Measurements from ENCODE around the gene RAB42.
"Not testable (repeated sequence)": the region's sequence is repeated elsewhere in the genome, so short reads cannot be mapped to it uniquely, and the experiment has no call there.

The RAB42 gene

DNA sequence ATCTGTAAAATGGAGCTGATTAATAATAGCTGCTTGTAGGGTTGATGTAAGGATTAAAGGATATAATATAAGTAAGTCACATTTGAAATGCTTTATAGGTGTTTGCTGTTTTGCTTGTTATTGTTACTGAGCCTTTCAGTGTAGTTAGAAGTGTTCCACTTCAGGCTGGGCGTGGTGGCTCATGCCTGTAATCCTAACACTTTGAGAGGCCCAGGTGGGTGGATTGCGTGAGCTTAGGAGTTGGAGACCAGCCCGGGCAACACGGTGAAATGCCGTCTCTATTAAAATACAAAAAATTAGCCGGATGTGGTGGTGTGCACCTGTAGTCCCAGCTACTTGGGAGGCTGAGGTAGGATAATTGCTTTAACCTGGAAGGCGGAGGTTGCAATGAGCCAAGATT is 27.0 kb upstream of the RAB42 start:
- H3K27ac ChIP-seq: no peak overlapping the region
- no peak for TF ChIP-seq CTCF (conservative IDR thresholded peaks at IDR 0.05)

GRCh38 chr1:28565726-28566125 is 26.3 kb upstream of the RAB42 start:
- no peak for TF ChIP-seq CTCF (conservative IDR thresholded peaks at IDR 0.05)
- no peak overlapping the region for H3K27ac ChIP-seq

GRCh38 chr1:28566931-28567330 is 25.1 kb upstream of the RAB42 start:
- no peak for TF ChIP-seq CTCF (conservative IDR thresholded peaks at IDR 0.05)
- H3K27ac ChIP-seq: no peak overlapping the region

- no peak overlapping the region for H3K27ac ChIP-seq
- TF ChIP-seq CTCF (conservative IDR thresholded peaks at IDR 0.05): no peak
Measured at GRCh38 chr1:28571911-28572310, 20.2 kb upstream of the RAB42 start.

GRCh38 chr1:28572891-28573290 is 19.2 kb upstream of the RAB42 start:
- not testable (repeated sequence) for H3K27ac ChIP-seq

DNA sequence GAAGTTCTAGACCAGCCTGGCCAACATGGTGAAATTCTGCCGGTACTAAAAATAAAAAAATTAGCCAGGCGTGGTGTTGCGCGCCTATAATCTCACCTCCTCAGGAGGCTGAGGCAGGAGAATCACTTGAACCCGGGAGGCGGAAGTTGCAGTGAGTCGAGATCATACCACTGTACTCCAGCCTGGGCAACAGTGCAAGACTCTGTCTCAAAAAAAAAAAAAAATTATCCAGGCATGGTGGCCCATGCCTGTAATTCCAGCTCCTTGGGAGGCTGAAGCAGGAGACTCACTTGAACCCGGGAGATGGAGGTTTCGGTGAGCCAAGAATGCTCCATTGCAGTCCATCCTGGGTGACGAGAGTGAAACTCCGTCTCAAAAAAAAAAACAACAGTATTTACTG is 18.5 kb upstream of the RAB42 start:
- TF ChIP-seq CTCF (conservative IDR thresholded peaks at IDR 0.05): no peak

DNA sequence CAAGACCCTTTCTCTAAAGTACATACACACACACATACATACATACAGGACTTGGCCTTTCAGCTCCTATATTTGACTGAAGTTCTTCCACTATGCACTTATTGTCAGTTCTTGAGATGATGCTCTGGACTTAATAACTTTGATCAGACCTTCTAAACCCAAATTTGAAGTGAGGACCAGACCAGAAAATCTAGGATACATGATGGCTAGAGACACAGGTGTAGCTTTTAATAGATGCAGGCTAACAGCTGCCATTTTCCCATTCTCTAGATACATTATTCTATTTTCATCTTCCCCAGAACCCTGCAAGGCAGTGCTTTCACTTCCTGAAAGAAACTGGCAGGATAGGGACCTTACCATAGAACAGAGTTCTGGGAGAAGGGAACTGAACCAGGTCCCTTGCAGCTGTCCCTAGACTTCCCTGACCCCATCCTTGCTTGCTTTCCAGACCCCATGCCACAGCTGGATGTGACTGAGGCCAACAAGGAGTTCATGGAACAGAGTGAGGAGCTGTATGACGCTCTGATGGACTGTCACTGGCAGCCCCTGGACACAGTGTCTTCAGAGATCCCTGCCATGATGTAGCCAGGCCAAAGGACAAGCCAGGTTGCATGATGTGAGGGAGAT is 14.9 kb upstream of the RAB42 start:
- no peak for TF ChIP-seq CTCF (conservative IDR thresholded peaks at IDR 0.05)
- H3K27ac ChIP-seq: no peak overlapping the region

More for the DNA sequence above, 18.5 kb upstream of the RAB42 start:
- H3K27ac ChIP-seq: no peak overlapping the region

GRCh38 chr1:28577738-28578536 is 14.1 kb upstream of the RAB42 start:
- no peak overlapping the region; the same call in 1 of the 2 replicates for H3K27ac ChIP-seq

More at GRCh38 chr1:28577738-28578536, 14.1 kb upstream of the RAB42 start:
- TF ChIP-seq CTCF (conservative IDR thresholded peaks at IDR 0.05): no peak

All from VCaP (cell line).